Activated CD4-positive, alpha-beta T cell treated with anti-CD3 and anti-CD28 coated beads, Interleukin-2, amount 10 ng/mL, durations not matched to agents 24 days and 14 days (primary cell): ENCODE data around the gene F8. TPM values are rescaled to one million over a fixed set of nuclear protein-coding genes. Genes with fewer than 3 reads are reported as not detected.

Experiments
- DNase-seq: peaks from one replicate; pipeline ENCODE4 v3.0.0; 2022
- H3K27ac Mint-ChIP-seq: one replicate; pipeline ENCODE4 v1.8.0; 2022; ENCODE audit warnings: mild to moderate bottlenecking, mixed read lengths
- H3K27me3 Mint-ChIP-seq: one replicate; pipeline ENCODE4 v1.8.0; 2022; ENCODE audit warnings: mixed read lengths
- H3K36me3 Mint-ChIP-seq: one replicate; pipeline ENCODE4 v1.8.0; 2022; ENCODE audit warnings: low read depth, mild to moderate bottlenecking, mixed read lengths
- H3K4me1 Mint-ChIP-seq: one replicate; pipeline ENCODE4 v1.8.0; 2021; ENCODE audit warnings: mixed read lengths
- H3K4me3 Mint-ChIP-seq: one replicate; pipeline ENCODE4 v1.8.0; 2022; ENCODE audit warnings: mild to moderate bottlenecking, moderate library complexity, mixed read lengths
- H3K9me3 Mint-ChIP-seq: one replicate; pipeline ENCODE4 v1.8.0; 2021; ENCODE audit warnings: mixed read lengths
- intact Hi-C: fragments of 100-400 bp; cut with micrococcal nuclease; formaldehyde crosslinking; loops from one replicate; pipeline ENCODE4 v1.15.1; 2023
- total RNA-seq: library from RNA; stranded (reverse); gene quantifications from 2 replicates; pipeline ENCODE4 v1.2.3, GENCODE V29; 2022

F8 gene
- total RNA-seq, 1 donor from 2014 or later = 3.7 TPM

GRCh38 chrX:154804261-154804956 is 218.1 kb downstream of the F8 start:
- H3K9me3 Mint-ChIP-seq = no peaks in the 10 kb centered on the region
- intact Hi-C loops = loop anchor here (5.0 kb wide), 1 partner anchor 87 kb away; no protein-coding TSS in a partner anchor
- no peaks in the 10 kb centered on the region for H3K27me3 Mint-ChIP-seq
- no peaks in the 10 kb centered on the region for H3K36me3 Mint-ChIP-seq
- peak overlapping the region; percentile 89 for H3K4me3 Mint-ChIP-seq
- H3K4me1 Mint-ChIP-seq = peaks cover 46% of the 10 kb centered on the region
- peak overlapping the region; percentile 74 for H3K27ac Mint-ChIP-seq
- no peak for DNase-seq

- Mint-ChIP-seq H3K4me1 (peaks cover 55% of the 10 kb centered on the region), H3K4me3 (peak overlapping the region; percentile 89), H3K9me3 (no peaks in the 10 kb centered on the region), H3K27ac (peak overlapping the region; percentile 58), H3K36me3 (no peaks in the 10 kb centered on the region), H3K27me3 (no peaks in the 10 kb centered on the region)
- intact Hi-C loops = loop anchor here (5.0 kb wide), 1 partner anchor 86 kb away; no protein-coding TSS in a partner anchor
- DNase-seq = no peak
These were observed 219.6 kb downstream of the F8 start for GRCh38 chrX:154802947-154803346.

GRCh38 chrX:154800478-154801210 is 221.9 kb downstream of the F8 start:
- intact Hi-C loops = loop anchor here (5.0 kb wide), 1 partner anchor 83 kb away; no protein-coding TSS in a partner anchor
- Mint-ChIP-seq H3K9me3 (no peaks in the 10 kb centered on the region), H3K4me3 (peak overlapping the region; percentile 65), H3K27me3 (no peaks in the 10 kb centered on the region), H3K27ac (peak overlapping the region; percentile 94), H3K36me3 (peaks cover 8% of the 10 kb centered on the region), H3K4me1 (peaks cover 59% of the 10 kb centered on the region)
- DNase-seq = no peak

GRCh38 chrX:154799556-154800348 is 222.8 kb downstream of the F8 start:
- peaks cover 57% of the 10 kb centered on the region for H3K4me1 Mint-ChIP-seq
- DNase-seq = no peak
- no peaks in the 10 kb centered on the region for H3K27me3 Mint-ChIP-seq
- peaks cover 8% of the 10 kb centered on the region for H3K36me3 Mint-ChIP-seq
- no peaks in the 10 kb centered on the region for H3K9me3 Mint-ChIP-seq
- peak overlapping the region; percentile 52 for H3K4me3 Mint-ChIP-seq
- H3K27ac Mint-ChIP-seq = peak overlapping the region; percentile 94
- intact Hi-C loops = loop anchor here (1.0 to 5.0 kb wide), 2 partner anchors 36 to 82 kb away; no protein-coding TSS in a partner anchor

GRCh38 chrX:154797006-154797405 is 225.5 kb downstream of the F8 start:
- H3K36me3 Mint-ChIP-seq = peaks cover 8% of the 10 kb centered on the region
- intact Hi-C loops = no loop called here
- no peaks in the 10 kb centered on the region for H3K27me3 Mint-ChIP-seq
- no peaks in the 10 kb centered on the region for H3K9me3 Mint-ChIP-seq
- no peak overlapping the region for H3K4me3 Mint-ChIP-seq
- no peak for DNase-seq
- H3K27ac Mint-ChIP-seq = no peak overlapping the region
- H3K4me1 Mint-ChIP-seq = peaks cover 40% of the 10 kb centered on the region

GRCh38 chrX:154795016-154795415 is 227.5 kb downstream of the F8 start:
- Mint-ChIP-seq H3K4me3 (no peak overlapping the region), H3K36me3 (peaks cover 16% of the 10 kb centered on the region), H3K9me3 (no peaks in the 10 kb centered on the region), H3K4me1 (peaks cover 28% of the 10 kb centered on the region), H3K27ac (no peak overlapping the region), H3K27me3 (no peaks in the 10 kb centered on the region)
- intact Hi-C loops = no loop called here
- DNase-seq = no peak

- intact Hi-C loops = no loop called here
- Mint-ChIP-seq H3K4me1 (peaks cover 15% of the 10 kb centered on the region), H3K36me3 (peaks cover 24% of the 10 kb centered on the region), H3K9me3 (no peaks in the 10 kb centered on the region), H3K27me3 (no peaks in the 10 kb centered on the region), H3K4me3 (no peak overlapping the region), H3K27ac (no peak overlapping the region)
- DNase-seq = no peak
These were observed 229.3 kb downstream of the F8 start for GRCh38 chrX:154793084-154793795.

- H3K9me3 Mint-ChIP-seq = no peaks in the 10 kb centered on the region
- no peak overlapping the region for H3K4me3 Mint-ChIP-seq
- H3K27ac Mint-ChIP-seq = no peak overlapping the region
- no peaks in the 10 kb centered on the region for H3K27me3 Mint-ChIP-seq
- peaks cover 23% of the 10 kb centered on the region for H3K36me3 Mint-ChIP-seq
- DNase-seq = no peak
- intact Hi-C loops = no loop called here
- peaks cover 10% of the 10 kb centered on the region for H3K4me1 Mint-ChIP-seq
These were observed 230.6 kb downstream of the F8 start for GRCh38 chrX:154791939-154792338.

GRCh38 chrX:154791467-154791866 is 231.1 kb downstream of the F8 start:
- Mint-ChIP-seq H3K4me3 (no peak overlapping the region), H3K27me3 (no peaks in the 10 kb centered on the region), H3K9me3 (no peaks in the 10 kb centered on the region), H3K36me3 (peaks cover 21% of the 10 kb centered on the region), H3K27ac (no peak overlapping the region), H3K4me1 (peaks cover 6% of the 10 kb centered on the region)
- intact Hi-C loops = no loop called here
- DNase-seq = no peak

Other genes with a start within 250 kb of the F8 start
- 22.4 and 25.6 TPM in 2 replicates for gene MPP1, start 217.2 kb downstream of the F8 start, total RNA-seq
- gene SMIM9, start 188.1 kb downstream of the F8 start, total RNA-seq = not detected in 2 replicates
- 23.2 and 25.0 TPM in 2 replicates for gene F8A1, start 136.4 kb downstream of the F8 start, total RNA-seq
- gene FUNDC2, start 4.1 kb upstream of the F8 start, total RNA-seq = 74.9 and 75.7 TPM in 2 replicates
- gene CMC4, start 48.4 kb upstream of the F8 start, total RNA-seq = 2.5 and 3.6 TPM in 2 replicates
- 9.8 and 11.4 TPM in 2 replicates for gene MTCP1, start 48.4 kb upstream of the F8 start, total RNA-seq
- gene BRCC3, start 48.8 kb upstream of the F8 start, total RNA-seq = 28.8 and 28.9 TPM in 2 replicates
- gene VBP1, start 193.7 kb upstream of the F8 start, total RNA-seq = 86.4 and 87.5 TPM in 2 replicates
- gene RAB39B, start 241.8 kb upstream of the F8 start, total RNA-seq = 9.5 and 9.9 TPM in 2 replicates